AG10803 (cell line): Measurements from ENCODE around the gene PDCL2.
"Not testable (repeated sequence)": the region's sequence is repeated elsewhere in the genome, so short reads cannot be mapped to it uniquely, and the experiment has no call there.

ENCODE experiments used
- DNase-seq: peaks from one replicate; pipeline ENCODE4 v3.0.0; 2010; ENCODE audit warnings: low read depth
- H3K4me3 ChIP-seq: 2 replicates; pipeline ENCODE4 v1.5.1; 2011; ENCODE audit warnings: mild to moderate bottlenecking, low read length, control low read depth
- CTCF ChIP-seq: conservative IDR thresholded peaks from 2 replicates; pipeline ENCODE4 v1.5.1; 2011; ENCODE audit warnings: mild to moderate bottlenecking, low read length, control low read depth, inconsistent platforms

PDCL2 gene

DNA sequence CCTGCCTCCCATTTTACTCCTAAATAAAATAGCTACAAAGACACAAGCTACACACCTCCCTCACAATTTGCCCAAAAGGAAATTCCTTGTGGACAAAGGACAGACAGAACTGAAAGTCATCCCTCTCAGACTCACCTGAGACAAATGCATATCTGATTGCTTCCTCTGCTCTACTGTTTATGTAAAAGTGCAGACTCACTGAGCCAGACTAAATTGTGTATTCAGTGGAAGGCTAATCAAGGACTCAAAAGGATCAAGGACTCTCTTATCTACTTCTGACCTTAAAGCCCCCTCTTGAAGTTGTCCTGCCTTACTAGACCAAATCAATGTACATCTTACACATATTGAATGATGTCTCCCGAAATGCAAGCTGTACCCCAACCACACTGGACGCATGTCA is 3.9 kb downstream of the PDCL2 start:
- no peak for TF ChIP-seq CTCF
- H3K4me3 ChIP-seq: no peak overlapping the region

GRCh38 chr4:55582773-55583172 is 9.3 kb downstream of the PDCL2 start:
- DNase-seq, H3K4me3 ChIP-seq: not testable (repeated sequence)

More for the DNA sequence above, 3.9 kb downstream of the PDCL2 start:
- DNase-seq: no peak

- no peak overlapping the region for H3K4me3 ChIP-seq
- TF ChIP-seq CTCF: no peak
- DNase-seq: no peak
Measured at GRCh38 chr4:55578341-55579010, 13.6 kb downstream of the PDCL2 start.

GRCh38 chr4:55575513-55575912 is 16.5 kb downstream of the PDCL2 start:
- TF ChIP-seq CTCF: no peak
- DNase-seq: no peak
- no peak overlapping the region for H3K4me3 ChIP-seq

- DNase-seq: no peak
- no peak overlapping the region for H3K4me3 ChIP-seq
- no peak for TF ChIP-seq CTCF
Measured at GRCh38 chr4:55574252-55574651, 17.8 kb downstream of the PDCL2 start.

DNA sequence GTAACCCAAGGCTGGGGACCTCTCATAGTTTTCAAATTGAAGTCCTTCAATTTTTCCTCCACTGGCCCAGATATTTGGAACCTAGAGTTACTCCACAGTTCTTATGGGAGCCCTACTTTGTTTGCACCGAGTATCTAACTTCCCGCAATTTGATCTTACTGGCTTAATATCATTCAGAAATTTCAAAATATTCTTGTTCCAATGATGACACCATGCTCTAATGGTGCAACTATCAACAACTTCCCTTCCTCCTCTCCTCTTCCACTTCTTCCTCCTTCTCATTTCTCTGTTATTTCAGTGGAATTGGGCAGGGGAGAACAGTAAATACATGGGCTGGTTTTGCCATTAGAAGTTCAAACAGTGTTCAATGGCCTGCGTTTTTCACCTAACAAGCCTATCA is 20.2 kb downstream of the PDCL2 start:
- TF ChIP-seq CTCF: no peak
- DNase-seq: no peak
- H3K4me3 ChIP-seq: no peak overlapping the region

DNA sequence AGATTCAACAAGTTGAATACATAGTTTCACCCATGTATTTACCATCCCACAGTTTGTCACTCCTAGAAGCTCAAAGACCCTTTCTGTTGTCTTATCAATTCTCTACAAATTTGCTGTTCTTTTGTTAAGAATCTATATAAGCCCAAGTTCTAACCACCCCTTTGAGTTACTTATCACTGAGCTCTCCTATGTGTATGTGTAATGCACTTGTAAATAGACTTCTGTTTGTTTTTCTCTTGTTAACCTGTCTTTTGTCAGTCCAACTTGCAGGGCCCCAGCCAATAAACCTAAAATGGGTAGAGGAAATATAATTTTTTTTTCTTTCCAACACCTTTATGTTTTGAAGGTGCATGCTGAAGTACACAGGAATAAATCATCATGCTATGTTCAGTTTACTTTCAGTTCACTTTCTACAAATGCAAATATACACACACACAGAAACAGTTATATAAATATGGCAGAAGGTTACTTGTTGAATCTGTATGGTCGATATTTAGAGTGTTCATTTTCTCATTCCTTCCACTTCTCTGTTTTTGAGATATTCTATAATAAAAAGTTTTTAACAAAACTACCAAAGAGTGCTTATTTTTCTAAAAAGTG is 23.0 kb downstream of the PDCL2 start:
- H3K4me3 ChIP-seq: no peak overlapping the region
- DNase-seq: no peak
- TF ChIP-seq CTCF: no peak

DNA sequence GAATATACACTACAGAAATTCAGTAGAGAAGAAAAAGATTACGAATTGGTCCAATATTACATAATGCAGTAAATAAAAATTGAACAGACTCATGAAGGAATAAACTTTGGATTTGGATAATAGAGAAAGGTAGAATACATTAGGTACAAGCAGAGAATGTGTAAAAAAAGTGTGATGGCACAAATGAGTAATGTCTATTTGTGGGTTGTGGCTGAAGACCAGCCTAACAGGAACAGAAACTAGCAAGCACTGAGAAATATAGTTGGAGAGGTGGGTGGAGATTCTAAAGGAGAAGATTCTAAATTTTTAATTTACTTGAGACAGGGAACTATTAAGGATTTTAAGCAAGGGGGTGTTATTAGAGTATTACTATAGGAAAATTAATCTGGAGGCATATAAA is 30.2 kb downstream of the PDCL2 start:
- DNase-seq: no peak
- H3K4me3 ChIP-seq: no peak overlapping the region
- TF ChIP-seq CTCF: no peak
